ENCODE results near the gene PDE9A.

The PDE9A gene

GRCh38 chr21:42665484-42665883, 12.1 kb downstream of the PDE9A start:
- no peak overlapping the region for H3K9ac ChIP-seq (ENCODE audit: low read length)
- H3K4me1 ChIP-seq (ENCODE audit: low read length), result no peaks in the 10 kb centered on the region
- DNase-seq, result no peak
- H3K4me3 ChIP-seq (ENCODE audit: low read length), result no peak overlapping the region
- H3F3A ChIP-seq (ENCODE audit: insufficient read depth, low read length), result no peaks in the 10 kb centered on the region
- H3K9me3 ChIP-seq (replicated peaks; ENCODE audit: insufficient read depth, low read length), result no peaks in the 10 kb centered on the region
- no peak overlapping the region for H3K4me2 ChIP-seq (ENCODE audit: low read depth, low read length)
- H2AFZ ChIP-seq (ENCODE audit: low read length), result no peak overlapping the region
- no peak for TF ChIP-seq EZH2 (optimal IDR thresholded peaks at IDR 0.05; ENCODE audit: low read depth, low read length)
- TF ChIP-seq CTCF (IDR thresholded peaks at IDR 0.05; ENCODE audit: low read length), result no peak
- no peak for TF ChIP-seq EZH2phosphoT487 (IDR thresholded peaks at IDR 0.05; ENCODE audit: low read length)
- no peaks in the 10 kb centered on the region for H3K79me2 ChIP-seq (ENCODE audit: low read length)
- peaks cover 99% of the 10 kb centered on the region for H3K27me3 ChIP-seq (replicated peaks; ENCODE audit: insufficient read depth, low read length)
- H3K27ac ChIP-seq (ENCODE audit: low read length), result no peak overlapping the region
- no peaks in the 10 kb centered on the region for H3K9me2 ChIP-seq (replicated peaks; ENCODE audit: insufficient read depth, low read length)
- H3K36me3 ChIP-seq (replicated peaks; ENCODE audit: insufficient read depth, low read length), result no peaks in the 10 kb centered on the region
- no peaks in the 10 kb centered on the region for H4K20me1 ChIP-seq (ENCODE audit: insufficient read depth, low read length)

GRCh38 chr21:42666023-42666747, 12.8 kb downstream of the PDE9A start:
- Histone ChIP-seq H2AFZ (ENCODE audit: low read length) (no peak overlapping the region), H3K4me2 (ENCODE audit: low read depth, low read length) (no peak overlapping the region), H3K4me3 (ENCODE audit: low read length) (no peak overlapping the region), H3K9me3 (replicated peaks; ENCODE audit: insufficient read depth, low read length) (no peaks in the 10 kb centered on the region), H3K4me1 (ENCODE audit: low read length) (no peaks in the 10 kb centered on the region), H3K9me2 (replicated peaks; ENCODE audit: insufficient read depth, low read length) (no peaks in the 10 kb centered on the region), H4K20me1 (ENCODE audit: insufficient read depth, low read length) (no peaks in the 10 kb centered on the region), H3K27ac (ENCODE audit: low read length) (no peak overlapping the region), H3K9ac (ENCODE audit: low read length) (no peak overlapping the region), H3K27me3 (replicated peaks; ENCODE audit: insufficient read depth, low read length) (peaks cover 100% of the 10 kb centered on the region), H3K79me2 (ENCODE audit: low read length) (no peaks in the 10 kb centered on the region), H3F3A (ENCODE audit: insufficient read depth, low read length) (no peaks in the 10 kb centered on the region), H3K36me3 (replicated peaks; ENCODE audit: insufficient read depth, low read length) (no peaks in the 10 kb centered on the region)
- DNase-seq, result no peak
- no peak for TF ChIP-seq CTCF (IDR thresholded peaks at IDR 0.05; ENCODE audit: low read length)
- no peak for TF ChIP-seq EZH2 (optimal IDR thresholded peaks at IDR 0.05; ENCODE audit: low read depth, low read length)
- no peak for TF ChIP-seq EZH2phosphoT487 (IDR thresholded peaks at IDR 0.05; ENCODE audit: low read length)

DNA sequence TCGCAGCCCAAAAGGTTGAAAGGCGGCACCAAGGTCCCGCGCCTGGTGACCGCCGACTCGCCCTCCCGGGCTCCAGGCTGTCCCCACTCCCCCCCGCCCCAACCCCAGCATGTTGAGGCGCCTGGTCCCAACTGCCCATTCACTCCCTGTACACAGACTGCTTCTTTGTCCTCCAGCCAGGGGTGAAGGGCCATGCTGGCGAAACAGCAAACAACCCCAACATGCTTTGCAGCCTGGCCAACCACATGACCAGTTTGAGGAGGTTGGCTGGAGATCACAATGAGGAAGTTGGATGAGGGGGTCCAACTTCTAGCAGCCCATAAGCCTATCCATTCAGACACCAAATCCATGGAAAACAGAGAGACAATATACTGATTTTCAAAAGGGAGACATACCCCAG, 13.5 kb downstream of the PDE9A start:
- H3K4me2 ChIP-seq (ENCODE audit: low read depth, low read length), result no peak overlapping the region
- H3F3A ChIP-seq (ENCODE audit: insufficient read depth, low read length), result no peaks in the 10 kb centered on the region
- no peaks in the 10 kb centered on the region for H3K9me3 ChIP-seq (replicated peaks; ENCODE audit: insufficient read depth, low read length)
- no peak overlapping the region for H3K9ac ChIP-seq (ENCODE audit: low read length)
- H3K79me2 ChIP-seq (ENCODE audit: low read length), result no peaks in the 10 kb centered on the region
- no peaks in the 10 kb centered on the region for H4K20me1 ChIP-seq (ENCODE audit: insufficient read depth, low read length)
- TF ChIP-seq EZH2 (optimal IDR thresholded peaks at IDR 0.05; ENCODE audit: low read depth, low read length) (no peak), EZH2phosphoT487 (IDR thresholded peaks at IDR 0.05; ENCODE audit: low read length) (no peak), CTCF (IDR thresholded peaks at IDR 0.05; ENCODE audit: low read length) (no peak)
- H3K9me2 ChIP-seq (replicated peaks; ENCODE audit: insufficient read depth, low read length), result no peaks in the 10 kb centered on the region
- H3K27ac ChIP-seq (ENCODE audit: low read length), result no peak overlapping the region
- DNase-seq, result no peak
- no peaks in the 10 kb centered on the region for H3K4me1 ChIP-seq (ENCODE audit: low read length)
- H3K4me3 ChIP-seq (ENCODE audit: low read length), result no peak overlapping the region
- peaks cover 100% of the 10 kb centered on the region for H3K27me3 ChIP-seq (replicated peaks; ENCODE audit: insufficient read depth, low read length)
- no peaks in the 10 kb centered on the region for H3K36me3 ChIP-seq (replicated peaks; ENCODE audit: insufficient read depth, low read length)
- H2AFZ ChIP-seq (ENCODE audit: low read length), result no peak overlapping the region
